GM23338 (cell line): ENCODE data around the gene GC. TPM values are rescaled to one million over a fixed set of nuclear protein-coding genes. Genes with fewer than 3 reads are reported as not detected.

Source experiments
- ATAC-seq: fragments of 200-7000 bp; cut with Tn5 transposase; 3 replicates; pipeline ENCODE4 v1.9.1; 2020
- DNase-seq: peaks from one replicate; pipeline ENCODE4 v3.0.0-alpha.2; 2015; ENCODE audit warnings: low spot score
- H2AFZ ChIP-seq: fragments of 200-600 bp; sonication (generic); 2 replicates; pipeline ENCODE4 v1.8.0; 2016; ENCODE audit warnings: antibody characterized with exemption, mild to moderate bottlenecking, moderate library complexity
- H3F3A ChIP-seq: fragments of 200-600 bp; sonication (generic); replicated peaks from 2 replicates; pipeline ENCODE4 v1.8.0; 2017; ENCODE audit warnings: antibody characterized with exemption, mixed run types, low read depth
- H3K27ac ChIP-seq: fragments of 200-600 bp; sonication (generic); 2 replicates; pipeline ENCODE4 v1.6.1; 2016; ENCODE audit warnings: low read depth
- H3K27me3 ChIP-seq: fragments of 200-600 bp; sonication (generic); 2 replicates; pipeline ENCODE4 v1.8.0; 2016; ENCODE audit warnings: mild to moderate bottlenecking, mixed run types, moderate library complexity; ENCODE audit not compliant: insufficient read depth
- H3K36me3 ChIP-seq: fragments of 200-600 bp; sonication (generic); 2 replicates; pipeline ENCODE4 v1.8.0; 2016; ENCODE audit warnings: mild to moderate bottlenecking; ENCODE audit not compliant: insufficient read depth
- H3K4me1 ChIP-seq: fragments of 200-600 bp; sonication (generic); 2 replicates; pipeline ENCODE4 v1.8.0; 2016; ENCODE audit warnings: mild to moderate bottlenecking, moderate library complexity; ENCODE audit not compliant: insufficient read depth
- H3K4me2 ChIP-seq: fragments of 200-600 bp; sonication (generic); 2 replicates; pipeline ENCODE4 v1.7.1; 2017; ENCODE audit warnings: mixed run types
- H3K4me3 ChIP-seq: fragments of 200-600 bp; sonication (generic); 2 replicates; pipeline ENCODE4 v1.6.1; 2016; ENCODE audit warnings: mixed run types
- H3K79me2 ChIP-seq: fragments of 200-600 bp; sonication (generic); replicated peaks from 2 replicates; pipeline ENCODE4 v1.8.0; 2017; ENCODE audit warnings: mild to moderate bottlenecking; ENCODE audit not compliant: insufficient read depth
- H3K9me2 ChIP-seq: fragments of 200-600 bp; sonication (generic); 2 replicates; pipeline ENCODE4 v1.8.0; 2017; ENCODE audit not compliant: insufficient read depth
- H4K20me1 ChIP-seq: fragments of 200-600 bp; sonication (generic); replicated peaks from 2 replicates; pipeline ENCODE4 v1.8.0; 2017; ENCODE audit warnings: mild to moderate bottlenecking; ENCODE audit not compliant: insufficient read depth
- H3K27ac Mint-ChIP-seq: 2 replicates; pipeline ENCODE4 v1.8.0; 2020; ENCODE audit warnings: inconsistent platforms, mild to moderate bottlenecking, moderate library complexity, mixed read lengths
- H3K27me3 Mint-ChIP-seq: 3 replicates; pipeline ENCODE4 v1.8.0; 2022; ENCODE audit warnings: low read depth, mild to moderate bottlenecking, moderate library complexity, mixed read lengths, inconsistent platforms; ENCODE audit not compliant: insufficient read depth, poor library complexity
- H3K36me3 Mint-ChIP-seq: 3 replicates; pipeline ENCODE4 v1.8.0; 2021; ENCODE audit warnings: low read depth, mild to moderate bottlenecking, inconsistent platforms, moderate library complexity, mixed read lengths
- H3K4me1 Mint-ChIP-seq: 3 replicates; pipeline ENCODE4 v1.8.0; 2020; ENCODE audit warnings: mild to moderate bottlenecking, inconsistent platforms, mixed read lengths
- H3K4me3 Mint-ChIP-seq: 3 replicates; pipeline ENCODE4 v1.8.0; 2021; ENCODE audit warnings: moderate library complexity, mild to moderate bottlenecking, inconsistent platforms, mixed read lengths
- H3K9me3 Mint-ChIP-seq: 3 replicates; pipeline ENCODE4 v1.8.0; 2020; ENCODE audit warnings: moderate library complexity, mild to moderate bottlenecking, inconsistent platforms, mixed read lengths
- CREB1 ChIP-seq: fragments of 250-450 bp; sonication (Bioruptor Pico); IDR thresholded peaks from 2 replicates; pipeline ENCODE4 v1.5.0; 2020; ENCODE audit warnings: low read depth, mild to moderate bottlenecking, moderate library complexity
- EZH2 ChIP-seq: fragments of 200-600 bp; sonication (generic); IDR thresholded peaks from one replicate; pipeline ENCODE4 v1.8.0; 2017; ENCODE audit warnings: antibody characterized with exemption, mild to moderate bottlenecking, low read depth; ENCODE audit not compliant: unreplicated experiment
- EZH2phosphoT487 ChIP-seq: fragments of 200-600 bp; sonication (generic); IDR thresholded peaks from one replicate; pipeline ENCODE4 v1.8.1; 2018; ENCODE audit warnings: antibody characterized with exemption; ENCODE audit not compliant: unreplicated experiment
- STAT1 ChIP-seq: IDR thresholded peaks from one replicate; pipeline ENCODE4 v1.6.1; 2016; ENCODE audit warnings: antibody characterized with exemption; ENCODE audit not compliant: unreplicated experiment
- ZNF331 ChIP-seq: fragments of 250-450 bp; sonication (Bioruptor Pico); IDR thresholded peaks from 2 replicates; pipeline ENCODE4 v1.5.0; 2020; ENCODE audit warnings: low read depth, mild to moderate bottlenecking, moderate library complexity
- polyA plus RNA-seq: library from polyadenylated mRNA; unstranded; fragments of >200 nt; fragmentation: Nextera tagmentation; extraction: Ambion mirVana; gene quantifications from 2 replicates; pipeline ENCODE4 v1.2.1, GENCODE V29; 2016
- total RNA-seq: library from RNA; depleted of rRNA; stranded (reverse); fragments of >200 nt; shearing (Covaris generic); gene quantifications from 2 replicates; pipeline ENCODE4 v1.2.3, GENCODE V29; 2014
- TF ChIP-seq, protein P1 (sequence below): IDR thresholded peaks from one replicate; pipeline ENCODE4 v1.6.1; 2018; ENCODE audit warnings: antibody characterized with exemption; ENCODE audit not compliant: unreplicated experiment
- TF ChIP-seq, protein P2 (sequence below), 2 experiments: fragments of 200-600 bp in 1 of 2; sonication (generic) in 1 of 2; conservative IDR thresholded peaks; 2 replicates each; pipeline versions ENCODE4 v1.5.1 to v1.6.1; 2016 to 2017; ENCODE audit warnings: antibody characterized with exemption in 2 of 2, low read depth in 2 of 2, mild to moderate bottlenecking in 2 of 2, moderate library complexity in 1 of 2
- TF ChIP-seq, protein P3 (sequence below): IDR thresholded peaks from 2 replicates; pipeline ENCODE4 v1.6.1; 2016; ENCODE audit warnings: antibody characterized with exemption
- TF ChIP-seq, protein P4 (sequence below): fragments of 250-450 bp; sonication (Bioruptor Pico); IDR thresholded peaks from 2 replicates; pipeline ENCODE4 v1.5.0; 2020; ENCODE audit warnings: mild to moderate bottlenecking, moderate library complexity

Gene GC
- total and polyA plus RNA-seq, 2 experiments from 2014 or later, result 0.21 to 1.7 TPM

DNA sequence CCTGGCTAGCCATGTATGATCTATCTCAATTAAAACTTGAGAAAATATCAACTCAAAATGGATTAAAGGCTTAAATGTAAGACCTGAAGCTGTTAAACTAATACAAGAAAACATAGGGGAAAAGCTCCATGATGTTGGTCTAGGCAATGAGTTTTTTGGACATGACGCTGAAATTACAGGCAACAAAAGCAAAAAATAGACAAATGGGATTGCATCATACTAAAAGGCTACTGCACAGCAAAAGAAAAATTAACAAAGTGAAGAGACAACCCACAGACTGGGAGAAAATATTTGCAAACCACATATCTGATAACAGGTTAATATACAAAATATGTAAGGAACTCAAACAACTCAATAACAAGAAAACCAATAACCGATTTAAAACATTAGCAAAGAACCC, 8.4 kb downstream of the GC start (continued):
- TF ChIP-seq, protein P1, sequence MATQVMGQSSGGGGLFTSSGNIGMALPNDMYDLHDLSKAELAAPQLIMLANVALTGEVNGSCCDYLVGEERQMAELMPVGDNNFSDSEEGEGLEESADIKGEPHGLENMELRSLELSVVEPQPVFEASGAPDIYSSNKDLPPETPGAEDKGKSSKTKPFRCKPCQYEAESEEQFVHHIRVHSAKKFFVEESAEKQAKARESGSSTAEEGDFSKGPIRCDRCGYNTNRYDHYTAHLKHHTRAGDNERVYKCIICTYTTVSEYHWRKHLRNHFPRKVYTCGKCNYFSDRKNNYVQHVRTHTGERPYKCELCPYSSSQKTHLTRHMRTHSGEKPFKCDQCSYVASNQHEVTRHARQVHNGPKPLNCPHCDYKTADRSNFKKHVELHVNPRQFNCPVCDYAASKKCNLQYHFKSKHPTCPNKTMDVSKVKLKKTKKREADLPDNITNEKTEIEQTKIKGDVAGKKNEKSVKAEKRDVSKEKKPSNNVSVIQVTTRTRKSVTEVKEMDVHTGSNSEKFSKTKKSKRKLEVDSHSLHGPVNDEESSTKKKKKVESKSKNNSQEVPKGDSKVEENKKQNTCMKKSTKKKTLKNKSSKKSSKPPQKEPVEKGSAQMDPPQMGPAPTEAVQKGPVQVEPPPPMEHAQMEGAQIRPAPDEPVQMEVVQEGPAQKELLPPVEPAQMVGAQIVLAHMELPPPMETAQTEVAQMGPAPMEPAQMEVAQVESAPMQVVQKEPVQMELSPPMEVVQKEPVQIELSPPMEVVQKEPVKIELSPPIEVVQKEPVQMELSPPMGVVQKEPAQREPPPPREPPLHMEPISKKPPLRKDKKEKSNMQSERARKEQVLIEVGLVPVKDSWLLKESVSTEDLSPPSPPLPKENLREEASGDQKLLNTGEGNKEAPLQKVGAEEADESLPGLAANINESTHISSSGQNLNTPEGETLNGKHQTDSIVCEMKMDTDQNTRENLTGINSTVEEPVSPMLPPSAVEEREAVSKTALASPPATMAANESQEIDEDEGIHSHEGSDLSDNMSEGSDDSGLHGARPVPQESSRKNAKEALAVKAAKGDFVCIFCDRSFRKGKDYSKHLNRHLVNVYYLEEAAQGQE, result no peak
- TF ChIP-seq EZH2, result no peak
- TF ChIP-seq CREB1 (CRISPR knock-in tag), result no peak
- no peak for TF ChIP-seq STAT1

DNA sequence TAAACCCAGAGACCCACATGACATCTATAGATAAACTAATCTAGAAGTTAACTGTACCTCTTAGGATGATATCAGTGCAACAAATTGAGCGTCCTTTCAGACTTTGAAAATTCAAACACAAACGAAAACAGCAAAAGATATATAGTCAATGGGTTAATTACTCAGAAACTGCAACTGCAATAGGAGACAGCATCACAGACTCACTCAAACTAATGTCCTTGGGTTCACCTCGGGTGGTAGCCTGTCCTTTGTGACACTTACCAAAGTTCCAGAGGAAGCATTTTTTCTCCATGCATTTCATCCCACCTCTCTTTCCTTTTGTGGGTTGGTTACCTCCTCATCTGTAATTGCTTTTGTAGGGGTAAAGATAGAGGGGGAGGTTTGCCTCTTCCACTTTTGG, 9.7 kb downstream of the GC start:
- Histone ChIP-seq H3K27ac (no peak overlapping the region), H3K4me3 (no peak overlapping the region), H2AFZ (no peak overlapping the region), H3F3A (no peaks in the 10 kb centered on the region), H3K36me3 (no peaks in the 10 kb centered on the region), H3K27me3 (no peaks in the 10 kb centered on the region), H3K9me2 (peaks cover 2% of the 10 kb centered on the region; the same call in 1 of the 2 replicates), H3K4me2 (no peak overlapping the region), H4K20me1 (no peaks in the 10 kb centered on the region), H3K4me1 (0 out of 2 replicates have a peak, but pooled peaks cover 4% of the 10 kb centered on the region), H3K79me2 (no peaks in the 10 kb centered on the region)
- Mint-ChIP-seq H3K27me3 (peaks cover 2% of the 10 kb centered on the region), H3K9me3 (no peaks in the 10 kb centered on the region), H3K27ac (no peak overlapping the region), H3K36me3 (peaks cover 15% of the 10 kb centered on the region), H3K4me1 (peaks cover 12% of the 10 kb centered on the region; the same call in 2 of the 3 replicates), H3K4me3 (no peak overlapping the region)
- no peak for DNase-seq
- no peak for ATAC-seq
- TF ChIP-seq, protein P2, sequence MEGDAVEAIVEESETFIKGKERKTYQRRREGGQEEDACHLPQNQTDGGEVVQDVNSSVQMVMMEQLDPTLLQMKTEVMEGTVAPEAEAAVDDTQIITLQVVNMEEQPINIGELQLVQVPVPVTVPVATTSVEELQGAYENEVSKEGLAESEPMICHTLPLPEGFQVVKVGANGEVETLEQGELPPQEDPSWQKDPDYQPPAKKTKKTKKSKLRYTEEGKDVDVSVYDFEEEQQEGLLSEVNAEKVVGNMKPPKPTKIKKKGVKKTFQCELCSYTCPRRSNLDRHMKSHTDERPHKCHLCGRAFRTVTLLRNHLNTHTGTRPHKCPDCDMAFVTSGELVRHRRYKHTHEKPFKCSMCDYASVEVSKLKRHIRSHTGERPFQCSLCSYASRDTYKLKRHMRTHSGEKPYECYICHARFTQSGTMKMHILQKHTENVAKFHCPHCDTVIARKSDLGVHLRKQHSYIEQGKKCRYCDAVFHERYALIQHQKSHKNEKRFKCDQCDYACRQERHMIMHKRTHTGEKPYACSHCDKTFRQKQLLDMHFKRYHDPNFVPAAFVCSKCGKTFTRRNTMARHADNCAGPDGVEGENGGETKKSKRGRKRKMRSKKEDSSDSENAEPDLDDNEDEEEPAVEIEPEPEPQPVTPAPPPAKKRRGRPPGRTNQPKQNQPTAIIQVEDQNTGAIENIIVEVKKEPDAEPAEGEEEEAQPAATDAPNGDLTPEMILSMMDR (conservative IDR thresholded peaks at IDR 0.05; ENCODE audit: low read depth in 2 of 2), result no peak
- no peak for TF ChIP-seq EZH2
- no peak for TF ChIP-seq ZNF331 (CRISPR knock-in tag)
- no peak for TF ChIP-seq EZH2phosphoT487
- TF ChIP-seq, protein P3, sequence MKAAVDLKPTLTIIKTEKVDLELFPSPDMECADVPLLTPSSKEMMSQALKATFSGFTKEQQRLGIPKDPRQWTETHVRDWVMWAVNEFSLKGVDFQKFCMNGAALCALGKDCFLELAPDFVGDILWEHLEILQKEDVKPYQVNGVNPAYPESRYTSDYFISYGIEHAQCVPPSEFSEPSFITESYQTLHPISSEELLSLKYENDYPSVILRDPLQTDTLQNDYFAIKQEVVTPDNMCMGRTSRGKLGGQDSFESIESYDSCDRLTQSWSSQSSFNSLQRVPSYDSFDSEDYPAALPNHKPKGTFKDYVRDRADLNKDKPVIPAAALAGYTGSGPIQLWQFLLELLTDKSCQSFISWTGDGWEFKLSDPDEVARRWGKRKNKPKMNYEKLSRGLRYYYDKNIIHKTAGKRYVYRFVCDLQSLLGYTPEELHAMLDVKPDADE, result no peak
- TF ChIP-seq, protein P4, sequence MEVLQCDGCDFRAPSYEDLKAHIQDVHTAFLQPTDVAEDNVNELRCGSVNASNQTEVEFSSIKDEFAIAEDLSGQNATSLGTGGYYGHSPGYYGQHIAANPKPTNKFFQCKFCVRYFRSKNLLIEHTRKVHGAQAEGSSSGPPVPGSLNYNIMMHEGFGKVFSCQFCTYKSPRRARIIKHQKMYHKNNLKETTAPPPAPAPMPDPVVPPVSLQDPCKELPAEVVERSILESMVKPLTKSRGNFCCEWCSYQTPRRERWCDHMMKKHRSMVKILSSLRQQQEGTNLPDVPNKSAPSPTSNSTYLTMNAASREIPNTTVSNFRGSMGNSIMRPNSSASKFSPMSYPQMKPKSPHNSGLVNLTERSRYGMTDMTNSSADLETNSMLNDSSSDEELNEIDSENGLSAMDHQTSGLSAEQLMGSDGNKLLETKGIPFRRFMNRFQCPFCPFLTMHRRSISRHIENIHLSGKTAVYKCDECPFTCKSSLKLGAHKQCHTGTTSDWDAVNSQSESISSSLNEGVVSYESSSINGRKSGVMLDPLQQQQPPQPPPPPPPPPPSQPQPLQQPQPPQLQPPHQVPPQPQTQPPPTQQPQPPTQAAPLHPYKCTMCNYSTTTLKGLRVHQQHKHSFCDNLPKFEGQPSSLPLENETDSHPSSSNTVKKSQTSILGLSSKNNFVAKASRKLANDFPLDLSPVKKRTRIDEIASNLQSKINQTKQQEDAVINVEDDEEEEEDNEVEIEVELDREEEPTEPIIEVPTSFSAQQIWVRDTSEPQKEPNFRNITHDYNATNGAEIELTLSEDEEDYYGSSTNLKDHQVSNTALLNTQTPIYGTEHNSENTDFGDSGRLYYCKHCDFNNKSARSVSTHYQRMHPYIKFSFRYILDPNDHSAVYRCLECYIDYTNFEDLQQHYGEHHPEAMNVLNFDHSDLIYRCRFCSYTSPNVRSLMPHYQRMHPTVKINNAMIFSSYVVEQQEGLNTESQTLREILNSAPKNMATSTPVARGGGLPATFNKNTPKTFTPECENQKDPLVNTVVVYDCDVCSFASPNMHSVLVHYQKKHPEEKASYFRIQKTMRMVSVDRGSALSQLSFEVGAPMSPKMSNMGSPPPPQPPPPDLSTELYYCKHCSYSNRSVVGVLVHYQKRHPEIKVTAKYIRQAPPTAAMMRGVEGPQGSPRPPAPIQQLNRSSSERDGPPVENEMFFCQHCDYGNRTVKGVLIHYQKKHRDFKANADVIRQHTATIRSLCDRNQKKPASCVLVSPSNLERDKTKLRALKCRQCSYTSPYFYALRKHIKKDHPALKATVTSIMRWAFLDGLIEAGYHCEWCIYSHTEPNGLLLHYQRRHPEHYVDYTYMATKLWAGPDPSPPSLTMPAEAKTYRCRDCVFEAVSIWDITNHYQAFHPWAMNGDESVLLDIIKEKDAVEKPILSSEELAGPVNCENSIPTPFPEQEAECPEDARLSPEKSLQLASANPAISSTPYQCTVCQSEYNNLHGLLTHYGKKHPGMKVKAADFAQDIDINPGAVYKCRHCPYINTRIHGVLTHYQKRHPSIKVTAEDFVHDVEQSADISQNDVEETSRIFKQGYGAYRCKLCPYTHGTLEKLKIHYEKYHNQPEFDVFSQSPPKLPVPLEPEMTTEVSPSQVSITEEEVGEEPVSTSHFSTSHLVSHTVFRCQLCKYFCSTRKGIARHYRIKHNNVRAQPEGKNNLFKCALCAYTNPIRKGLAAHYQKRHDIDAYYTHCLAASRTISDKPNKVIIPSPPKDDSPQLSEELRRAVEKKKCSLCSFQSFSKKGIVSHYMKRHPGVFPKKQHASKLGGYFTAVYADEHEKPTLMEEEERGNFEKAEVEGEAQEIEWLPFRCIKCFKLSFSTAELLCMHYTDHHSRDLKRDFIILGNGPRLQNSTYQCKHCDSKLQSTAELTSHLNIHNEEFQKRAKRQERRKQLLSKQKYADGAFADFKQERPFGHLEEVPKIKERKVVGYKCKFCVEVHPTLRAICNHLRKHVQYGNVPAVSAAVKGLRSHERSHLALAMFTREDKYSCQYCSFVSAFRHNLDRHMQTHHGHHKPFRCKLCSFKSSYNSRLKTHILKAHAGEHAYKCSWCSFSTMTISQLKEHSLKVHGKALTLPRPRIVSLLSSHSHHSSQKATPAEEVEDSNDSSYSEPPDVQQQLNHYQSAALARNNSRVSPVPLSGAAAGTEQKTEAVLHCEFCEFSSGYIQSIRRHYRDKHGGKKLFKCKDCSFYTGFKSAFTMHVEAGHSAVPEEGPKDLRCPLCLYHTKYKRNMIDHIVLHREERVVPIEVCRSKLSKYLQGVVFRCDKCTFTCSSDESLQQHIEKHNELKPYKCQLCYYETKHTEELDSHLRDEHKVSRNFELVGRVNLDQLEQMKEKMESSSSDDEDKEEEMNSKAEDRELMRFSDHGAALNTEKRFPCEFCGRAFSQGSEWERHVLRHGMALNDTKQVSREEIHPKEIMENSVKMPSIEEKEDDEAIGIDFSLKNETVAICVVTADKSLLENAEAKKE (CRISPR knock-in tag), result no peak
